Osteocyte (in vitro differentiated cells): ENCODE data around the gene SLC12A3. TPM values are rescaled to one million over a fixed set of nuclear protein-coding genes. Genes with fewer than 3 reads are reported as not detected.
A peak's percentile ranks its signal among the peaks of the same experiment; 100 is the strongest.

Source experiments
- DNase-seq: peaks from one replicate; pipeline ENCODE4 v3.0.0; 2021; ENCODE audit warnings: mixed read lengths; ENCODE audit not compliant: unreplicated experiment; ENCODE audit errors: extremely low spot score
- H3K27ac Mint-ChIP-seq: one replicate; pipeline ENCODE4 v1.8.0; 2021; ENCODE audit warnings: mild to moderate bottlenecking, mixed read lengths; ENCODE audit not compliant: unreplicated experiment
- H3K27me3 Mint-ChIP-seq: one replicate; pipeline ENCODE4 v1.8.0; 2021; ENCODE audit warnings: mixed read lengths; ENCODE audit not compliant: unreplicated experiment
- H3K36me3 Mint-ChIP-seq: one replicate; pipeline ENCODE4 v1.8.0; 2021; ENCODE audit warnings: mixed read lengths; ENCODE audit not compliant: unreplicated experiment
- H3K4me1 Mint-ChIP-seq: one replicate; pipeline ENCODE4 v1.8.0; 2021; ENCODE audit warnings: mixed read lengths; ENCODE audit not compliant: unreplicated experiment
- H3K4me3 Mint-ChIP-seq: one replicate; pipeline ENCODE4 v1.8.0; 2021; ENCODE audit warnings: mild to moderate bottlenecking, moderate library complexity, mixed read lengths; ENCODE audit not compliant: unreplicated experiment
- H3K9me3 Mint-ChIP-seq: one replicate; pipeline ENCODE4 v1.8.0; 2021; ENCODE audit warnings: mixed read lengths; ENCODE audit not compliant: unreplicated experiment
- total RNA-seq: library from RNA; stranded (reverse); gene quantifications from 2 replicates; pipeline ENCODE4 v1.2.1, GENCODE V29; 2021
- TF ChIP-seq, protein P1 (sequence below): fragments of 200-600 bp; sonication (generic); IDR thresholded peaks from 2 replicates; pipeline ENCODE4 v1.5.0; 2021; ENCODE audit warnings: antibody characterized with exemption, mild to moderate bottlenecking, moderate library complexity

SLC12A3 gene
- total RNA-seq, 1 donor from 2014 or later = not detected

- H3K36me3 Mint-ChIP-seq = no peaks in the 10 kb centered on the region
- H3K27me3 Mint-ChIP-seq = peaks cover 31% of the 10 kb centered on the region
- H3K9me3 Mint-ChIP-seq = no peaks in the 10 kb centered on the region
- DNase-seq = no peak
- TF ChIP-seq, protein P1, sequence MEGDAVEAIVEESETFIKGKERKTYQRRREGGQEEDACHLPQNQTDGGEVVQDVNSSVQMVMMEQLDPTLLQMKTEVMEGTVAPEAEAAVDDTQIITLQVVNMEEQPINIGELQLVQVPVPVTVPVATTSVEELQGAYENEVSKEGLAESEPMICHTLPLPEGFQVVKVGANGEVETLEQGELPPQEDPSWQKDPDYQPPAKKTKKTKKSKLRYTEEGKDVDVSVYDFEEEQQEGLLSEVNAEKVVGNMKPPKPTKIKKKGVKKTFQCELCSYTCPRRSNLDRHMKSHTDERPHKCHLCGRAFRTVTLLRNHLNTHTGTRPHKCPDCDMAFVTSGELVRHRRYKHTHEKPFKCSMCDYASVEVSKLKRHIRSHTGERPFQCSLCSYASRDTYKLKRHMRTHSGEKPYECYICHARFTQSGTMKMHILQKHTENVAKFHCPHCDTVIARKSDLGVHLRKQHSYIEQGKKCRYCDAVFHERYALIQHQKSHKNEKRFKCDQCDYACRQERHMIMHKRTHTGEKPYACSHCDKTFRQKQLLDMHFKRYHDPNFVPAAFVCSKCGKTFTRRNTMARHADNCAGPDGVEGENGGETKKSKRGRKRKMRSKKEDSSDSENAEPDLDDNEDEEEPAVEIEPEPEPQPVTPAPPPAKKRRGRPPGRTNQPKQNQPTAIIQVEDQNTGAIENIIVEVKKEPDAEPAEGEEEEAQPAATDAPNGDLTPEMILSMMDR = no peak
- H3K4me1 Mint-ChIP-seq = peaks cover 53% of the 10 kb centered on the region
- H3K27ac Mint-ChIP-seq = no peak overlapping the region
- H3K4me3 Mint-ChIP-seq = no peak overlapping the region
These were observed 49.9 kb downstream of the SLC12A3 start for GRCh38 chr16:56914896-56915295.

DNA sequence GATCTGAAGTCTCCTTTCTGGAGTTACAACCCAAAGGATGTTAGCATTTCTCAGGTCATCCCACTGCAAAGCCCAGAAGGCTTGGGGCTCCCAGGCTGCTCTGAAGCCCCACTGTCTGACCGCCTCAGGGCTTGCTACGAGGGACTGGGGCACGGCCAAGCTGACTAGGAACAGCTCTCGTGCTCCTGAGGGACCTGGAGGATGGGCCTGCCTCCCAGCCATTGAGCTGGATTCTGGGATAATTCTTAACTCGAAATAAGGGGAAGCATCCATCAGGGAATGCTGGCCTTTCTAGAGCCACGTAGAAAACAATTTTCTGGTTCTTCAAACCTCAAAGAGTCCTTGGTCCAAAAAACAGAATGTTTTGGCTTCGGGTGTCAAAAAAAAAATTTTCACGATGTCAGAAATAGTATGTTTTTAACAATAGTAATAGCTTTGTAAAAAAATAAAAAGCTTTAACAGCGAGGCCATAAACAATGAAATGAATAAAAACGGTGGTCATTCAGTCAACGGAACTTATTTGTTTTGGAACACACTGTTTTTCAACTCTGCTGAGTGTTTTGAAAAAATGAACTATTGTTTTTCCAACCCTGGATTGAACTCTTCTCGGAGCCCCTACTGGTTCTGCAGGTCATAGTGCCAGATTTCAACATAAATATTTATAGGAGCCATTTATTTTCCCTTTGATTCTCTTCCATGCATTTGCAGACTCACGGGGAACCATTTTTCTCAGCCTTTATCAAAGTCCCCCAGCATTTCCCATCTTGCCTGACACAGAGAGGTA lies 50.5 kb downstream of the SLC12A3 start:
- no peak for DNase-seq
- H3K27ac Mint-ChIP-seq = peak overlapping the region; percentile 31
- H3K27me3 Mint-ChIP-seq = peaks cover 37% of the 10 kb centered on the region
- H3K36me3 Mint-ChIP-seq = no peaks in the 10 kb centered on the region
- H3K9me3 Mint-ChIP-seq = no peaks in the 10 kb centered on the region
- H3K4me3 Mint-ChIP-seq = no peak overlapping the region
- TF ChIP-seq, protein P1 = no peak
- peaks cover 53% of the 10 kb centered on the region for H3K4me1 Mint-ChIP-seq

GRCh38 chr16:56916571-56917403 lies 51.8 kb downstream of the SLC12A3 start:
- peaks cover 46% of the 10 kb centered on the region for H3K4me1 Mint-ChIP-seq
- H3K27ac Mint-ChIP-seq = no peak overlapping the region
- no peak overlapping the region for H3K4me3 Mint-ChIP-seq
- DNase-seq = no peak
- no peaks in the 10 kb centered on the region for H3K36me3 Mint-ChIP-seq
- TF ChIP-seq, protein P1 = no peak
- H3K9me3 Mint-ChIP-seq = no peaks in the 10 kb centered on the region
- H3K27me3 Mint-ChIP-seq = peaks cover 40% of the 10 kb centered on the region

- H3K9me3 Mint-ChIP-seq = no peaks in the 10 kb centered on the region
- H3K36me3 Mint-ChIP-seq = no peaks in the 10 kb centered on the region
- H3K27me3 Mint-ChIP-seq = peaks cover 38% of the 10 kb centered on the region
- no peak overlapping the region for H3K4me3 Mint-ChIP-seq
- H3K4me1 Mint-ChIP-seq = peaks cover 33% of the 10 kb centered on the region
- H3K27ac Mint-ChIP-seq = no peak overlapping the region
- TF ChIP-seq, protein P1 = no peak
- DNase-seq = no peak
These were observed 53.5 kb downstream of the SLC12A3 start for GRCh38 chr16:56918467-56919012.
